Measurements from ENCODE around the gene TCF19. TPM values are rescaled to one million over a fixed set of nuclear protein-coding genes. Genes with fewer than 3 reads are reported as not detected.
"Not testable (repeated sequence)": the region's sequence is repeated elsewhere in the genome, so short reads cannot be mapped to it uniquely, and the experiment has no call there.

Gene TCF19
- total RNA-seq, 2 experiments from 2014 or later = 122 to 125 TPM

- H3K27ac Mint-ChIP-seq = no peak overlapping the region
- H3K36me3 Mint-ChIP-seq (ENCODE audit: low read depth) = peaks cover 33% of the 10 kb centered on the region
- no peaks in the 10 kb centered on the region for H3K27me3 Mint-ChIP-seq (ENCODE audit: low read depth)
- ATAC-seq (no peak), DNase-seq (no peak)
- ChIA-PET POLR2A (no interaction called here), CTCF (interaction anchor here (1.3 kb wide), 1 partner anchor 212 kb away, joined by 3 read pairs; no protein-coding TSS in a partner anchor)
- no peaks in the 10 kb centered on the region for H3K9me3 Mint-ChIP-seq (ENCODE audit: insufficient read depth)
- peaks cover 14% of the 10 kb centered on the region for H3K4me1 Mint-ChIP-seq (ENCODE audit: low read depth)
- H3K4me3 Mint-ChIP-seq = no peak overlapping the region
Measured at GRCh38 chr6:31154436-31154835, 4.0 kb upstream of the TCF19 start.

GRCh38 chr6:31156641-31157040, 1.7 kb upstream of the TCF19 start:
- ATAC-seq (no peak), DNase-seq (no peak)
- POLR2A ChIA-PET = no interaction called here
- Mint-ChIP-seq H3K9me3 (ENCODE audit: insufficient read depth) (no peaks in the 10 kb centered on the region), H3K27ac (no peak overlapping the region), H3K4me3 (peak overlapping the region; percentile 91), H3K27me3 (ENCODE audit: low read depth) (no peaks in the 10 kb centered on the region), H3K4me1 (ENCODE audit: low read depth) (peaks cover 34% of the 10 kb centered on the region), H3K36me3 (ENCODE audit: low read depth) (peaks cover 43% of the 10 kb centered on the region)
- CTCF ChIA-PET = interaction anchor here (4.0 kb wide), 1 partner anchor 210 kb away, joined by 21 read pairs; no protein-coding TSS in a partner anchor

- DNase-seq = no peak
- Mint-ChIP-seq H3K9me3 (ENCODE audit: insufficient read depth) (no peaks in the 10 kb centered on the region), H3K27ac (peak within 1 kb of the TSS; percentile 81), H3K27me3 (ENCODE audit: low read depth) (no peaks in the 10 kb centered on the region), H3K4me3 (peak within 1 kb of the TSS; percentile 91), H3K4me1 (ENCODE audit: low read depth) (peaks cover 38% of the 10 kb centered on the region), H3K36me3 (ENCODE audit: low read depth) (peaks cover 52% of the 10 kb centered on the region)
- peak; percentile 43 for ATAC-seq
- ChIA-PET CTCF (interaction anchor here (0.9 to 4.0 kb wide), 8 partner anchors 10 to 242 kb away, joined by 3 to 21 read pairs (median 5); no protein-coding TSS in a partner anchor), POLR2A (interaction anchor here (0.6 to 1.4 kb wide), 2 partner anchors 24 to 243 kb away, joined by 3 read pairs; no protein-coding TSS in a partner anchor)
Measured at GRCh38 chr6:31157513-31158139, 763 bp upstream of the TCF19 start, which contains the start of gene CCHCR1. Gene CCHCR1, minus strand, starts transcription at chr6:31157802. Its CDS starts 202 bp downstream, at chr6:31157600.

GRCh38 chr6:31158863-31159855, 770 bp downstream of the TCF19 start:
- POLR2A ChIA-PET = interaction anchor here (0.6 to 1.6 kb wide), 10 partner anchors 10 to 471 kb away, joined by 3 to 7 read pairs (median 3); no protein-coding TSS in a partner anchor
- CTCF ChIA-PET = interaction anchor here (0.8 to 4.0 kb wide), 13 partner anchors 11 to 240 kb away, joined by 3 to 21 read pairs (median 4); partner anchors contain the start of gene PSORS1C2
- peaks cover 62% of the 10 kb centered on the region for H3K36me3 Mint-ChIP-seq (ENCODE audit: low read depth)
- DNase-seq (peak; percentile 55), ATAC-seq (peak; percentile 22)
- no peaks in the 10 kb centered on the region for H3K9me3 Mint-ChIP-seq (ENCODE audit: insufficient read depth)
- H3K27ac Mint-ChIP-seq = peak overlapping the region; percentile 81
- no peaks in the 10 kb centered on the region for H3K27me3 Mint-ChIP-seq (ENCODE audit: low read depth)
- H3K4me1 Mint-ChIP-seq (ENCODE audit: low read depth) = peaks cover 45% of the 10 kb centered on the region
- H3K4me3 Mint-ChIP-seq = peak overlapping the region; percentile 91

- POLR2A ChIA-PET = no interaction called here
- Mint-ChIP-seq H3K36me3 (ENCODE audit: low read depth) (peaks cover 59% of the 10 kb centered on the region), H3K9me3 (ENCODE audit: insufficient read depth) (no peaks in the 10 kb centered on the region), H3K27me3 (ENCODE audit: low read depth) (no peaks in the 10 kb centered on the region), H3K27ac (no peak overlapping the region), H3K4me3 (peak overlapping the region; percentile 27), H3K4me1 (ENCODE audit: low read depth) (peaks cover 43% of the 10 kb centered on the region)
- CTCF ChIA-PET = interaction anchor here (1.4 kb wide), 1 partner anchor 205 kb away, joined by 4 read pairs; no protein-coding TSS in a partner anchor
- DNase-seq (no peak), ATAC-seq (no peak)
Measured at GRCh38 chr6:31161216-31162126, 3.1 kb downstream of the TCF19 start.

- H3K4me1 Mint-ChIP-seq (ENCODE audit: low read depth) = peaks cover 33% of the 10 kb centered on the region
- no peak overlapping the region for H3K27ac Mint-ChIP-seq
- H3K9me3 Mint-ChIP-seq (ENCODE audit: insufficient read depth) = no peaks in the 10 kb centered on the region
- DNase-seq (no peak), ATAC-seq (no peak)
- POLR2A ChIA-PET = interaction anchor here (0.6 kb wide), 1 partner anchor 170 kb away, joined by 3 read pairs; no protein-coding TSS in a partner anchor
- H3K4me3 Mint-ChIP-seq = no peak overlapping the region
- H3K27me3 Mint-ChIP-seq (ENCODE audit: low read depth) = no peaks in the 10 kb centered on the region
- H3K36me3 Mint-ChIP-seq (ENCODE audit: low read depth) = peaks cover 62% of the 10 kb centered on the region
- CTCF ChIA-PET = interaction anchor here (1.4 kb wide), 1 partner anchor 204 kb away, joined by 4 read pairs; no protein-coding TSS in a partner anchor
Measured at GRCh38 chr6:31162463-31163165, 4.2 kb downstream of the TCF19 start.

- Mint-ChIP-seq H3K4me1 (ENCODE audit: low read depth) (peaks cover 31% of the 10 kb centered on the region), H3K36me3 (ENCODE audit: low read depth) (peaks cover 54% of the 10 kb centered on the region), H3K9me3 (ENCODE audit: insufficient read depth) (no peaks in the 10 kb centered on the region), H3K4me3 (no peak overlapping the region), H3K27ac (no peak overlapping the region), H3K27me3 (ENCODE audit: low read depth) (no peaks in the 10 kb centered on the region)
- ChIA-PET CTCF (no interaction called here), POLR2A (no interaction called here)
- DNase-seq (no peak), ATAC-seq (no peak)
Measured at GRCh38 chr6:31163922-31164321, 5.5 kb downstream of the TCF19 start.

- H3K4me3 Mint-ChIP-seq; ATAC-seq; DNase-seq; CTCF ChIA-PET; H3K9me3 Mint-ChIP-seq (ENCODE audit: insufficient read depth); H3K27ac Mint-ChIP-seq; H3K27me3 Mint-ChIP-seq (ENCODE audit: low read depth): not testable (repeated sequence)
- Mint-ChIP-seq H3K36me3 (ENCODE audit: low read depth) (peaks cover 47% of the 10 kb centered on the region), H3K4me1 (ENCODE audit: low read depth) (peaks cover 29% of the 10 kb centered on the region)
- POLR2A ChIA-PET = interaction anchor here (0.9 kb wide), 1 partner anchor 10 kb away, joined by 3 read pairs; no protein-coding TSS in a partner anchor
Measured at GRCh38 chr6:31164475-31165063, 6.2 kb downstream of the TCF19 start.

- Mint-ChIP-seq H3K36me3 (ENCODE audit: low read depth) (peaks cover 41% of the 10 kb centered on the region), H3K4me1 (ENCODE audit: low read depth) (peaks cover 23% of the 10 kb centered on the region)
- CTCF ChIA-PET; DNase-seq; ATAC-seq; H3K9me3 Mint-ChIP-seq (ENCODE audit: insufficient read depth); H3K4me3 Mint-ChIP-seq; H3K27me3 Mint-ChIP-seq (ENCODE audit: low read depth); H3K27ac Mint-ChIP-seq: not testable (repeated sequence)
- POLR2A ChIA-PET = interaction anchor here (0.9 kb wide), 1 partner anchor 10 kb away, joined by 3 read pairs; no protein-coding TSS in a partner anchor
Measured at GRCh38 chr6:31165064-31165832, 6.9 kb downstream of the TCF19 start.

- no peaks in the 10 kb centered on the region for H3K27me3 Mint-ChIP-seq (ENCODE audit: low read depth)
- DNase-seq = no peak
- H3K4me1 Mint-ChIP-seq (ENCODE audit: low read depth) = peaks cover 18% of the 10 kb centered on the region
- ChIA-PET CTCF (no interaction called here), POLR2A (no interaction called here)
- no peak for ATAC-seq
- no peak overlapping the region for H3K4me3 Mint-ChIP-seq
- H3K27ac Mint-ChIP-seq = no peak overlapping the region
- peaks cover 37% of the 10 kb centered on the region for H3K36me3 Mint-ChIP-seq (ENCODE audit: low read depth)
- H3K9me3 Mint-ChIP-seq (ENCODE audit: insufficient read depth) = no peaks in the 10 kb centered on the region
Measured at GRCh38 chr6:31165986-31166385, 7.6 kb downstream of the TCF19 start.

All from activated CD8-positive, alpha-beta T cell treated with anti-CD3 and anti-CD28 coated beads, Interleukin-2, amount 10 ng/mL, durations not matched to agents 7 days and 5 days (primary cell).